ENCODE measurements around the gene POMT1.

Gene POMT1

GRCh38 chr9:131473198-131473885, 29.4 kb upstream of the POMT1 start:
- Mint-ChIP-seq H3K9me3 (no peaks in the 10 kb centered on the region), H3K4me3 (no peak overlapping the region), H3K27me3 (no peaks in the 10 kb centered on the region), H3K4me1 (peaks cover 3% of the 10 kb centered on the region), H3K36me3 (peaks cover 62% of the 10 kb centered on the region), H3K27ac (no peak overlapping the region)
- peak; percentile 16 for DNase-seq
- CTCF ChIA-PET: interaction anchor here (0.8 to 1.7 kb wide), 3 partner anchors 36 to 67 kb away, joined by 3 to 8 read pairs (median 3); no protein-coding TSS in a partner anchor

- peak; percentile 14 for DNase-seq
- Mint-ChIP-seq H3K27ac (no peak overlapping the region), H3K36me3 (peaks cover 62% of the 10 kb centered on the region), H3K4me3 (no peak overlapping the region), H3K27me3 (no peaks in the 10 kb centered on the region), H3K9me3 (no peaks in the 10 kb centered on the region), H3K4me1 (peaks cover 3% of the 10 kb centered on the region)
- CTCF ChIA-PET: interaction anchor here (0.8 to 1.7 kb wide), 3 partner anchors 37 to 68 kb away, joined by 3 to 8 read pairs (median 3); no protein-coding TSS in a partner anchor
Measured at GRCh38 chr9:131473891-131474290, 28.8 kb upstream of the POMT1 start.

- no peak overlapping the region for H3K4me3 Mint-ChIP-seq
- peak; percentile 20 for DNase-seq
- CTCF ChIA-PET: interaction anchor here (0.8 to 1.7 kb wide), 4 partner anchors 25 to 68 kb away, joined by 3 to 8 read pairs (median 4); no protein-coding TSS in a partner anchor
- H3K27me3 Mint-ChIP-seq: no peaks in the 10 kb centered on the region
- peaks cover 3% of the 10 kb centered on the region for H3K4me1 Mint-ChIP-seq
- peaks cover 65% of the 10 kb centered on the region for H3K36me3 Mint-ChIP-seq
- no peaks in the 10 kb centered on the region for H3K9me3 Mint-ChIP-seq
- peak overlapping the region; percentile 33 for H3K27ac Mint-ChIP-seq
Measured at GRCh38 chr9:131474711-131475110, 28.0 kb upstream of the POMT1 start.

GRCh38 chr9:131475111-131475955, 27.4 kb upstream of the POMT1 start:
- H3K4me1 Mint-ChIP-seq: peaks cover 3% of the 10 kb centered on the region
- H3K4me3 Mint-ChIP-seq: no peak overlapping the region
- no peak for DNase-seq
- peak overlapping the region; percentile 33 for H3K27ac Mint-ChIP-seq
- H3K9me3 Mint-ChIP-seq: no peaks in the 10 kb centered on the region
- CTCF ChIA-PET: interaction anchor here (1.0 to 1.4 kb wide), 3 partner anchors 10 to 125 kb away, joined by 3 to 4 read pairs (median 4); no protein-coding TSS in a partner anchor
- no peaks in the 10 kb centered on the region for H3K27me3 Mint-ChIP-seq
- peaks cover 64% of the 10 kb centered on the region for H3K36me3 Mint-ChIP-seq

GRCh38 chr9:131475956-131476776, 26.6 kb upstream of the POMT1 start:
- DNase-seq: no peak
- no peak overlapping the region for H3K27ac Mint-ChIP-seq
- CTCF ChIA-PET: interaction anchor here (1.2 to 1.4 kb wide), 2 partner anchors 11 to 126 kb away, joined by 3 to 4 read pairs; no protein-coding TSS in a partner anchor
- H3K27me3 Mint-ChIP-seq: no peaks in the 10 kb centered on the region
- peaks cover 61% of the 10 kb centered on the region for H3K36me3 Mint-ChIP-seq
- no peaks in the 10 kb centered on the region for H3K9me3 Mint-ChIP-seq
- H3K4me3 Mint-ChIP-seq: no peak overlapping the region
- peaks cover 3% of the 10 kb centered on the region for H3K4me1 Mint-ChIP-seq

- peaks cover 59% of the 10 kb centered on the region for H3K36me3 Mint-ChIP-seq
- peaks cover 3% of the 10 kb centered on the region for H3K4me1 Mint-ChIP-seq
- CTCF ChIA-PET: interaction anchor here (1.2 to 3.1 kb wide), 5 partner anchors 12 to 127 kb away, joined by 3 to 19 read pairs (median 4); no protein-coding TSS in a partner anchor
- H3K4me3 Mint-ChIP-seq: no peak overlapping the region
- H3K27me3 Mint-ChIP-seq: no peaks in the 10 kb centered on the region
- H3K9me3 Mint-ChIP-seq: no peaks in the 10 kb centered on the region
- no peak overlapping the region for H3K27ac Mint-ChIP-seq
- no peak for DNase-seq
Measured at GRCh38 chr9:131476777-131477345, 25.9 kb upstream of the POMT1 start.

GRCh38 chr9:131477367-131477766, 25.4 kb upstream of the POMT1 start:
- no peak for DNase-seq
- Mint-ChIP-seq H3K9me3 (no peaks in the 10 kb centered on the region), H3K36me3 (peaks cover 64% of the 10 kb centered on the region), H3K27ac (no peak overlapping the region), H3K4me3 (no peak overlapping the region), H3K4me1 (peaks cover 3% of the 10 kb centered on the region), H3K27me3 (no peaks in the 10 kb centered on the region)
- CTCF ChIA-PET: interaction anchor here (0.5 to 3.1 kb wide), 7 partner anchors 67 to 180 kb away, joined by 3 to 19 read pairs (median 4); no protein-coding TSS in a partner anchor

GRCh38 chr9:131477816-131478419, 24.8 kb upstream of the POMT1 start:
- no peaks in the 10 kb centered on the region for H3K9me3 Mint-ChIP-seq
- H3K4me3 Mint-ChIP-seq: no peak overlapping the region
- H3K4me1 Mint-ChIP-seq: peaks cover 3% of the 10 kb centered on the region
- H3K27me3 Mint-ChIP-seq: no peaks in the 10 kb centered on the region
- no peak overlapping the region for H3K27ac Mint-ChIP-seq
- CTCF ChIA-PET: interaction anchor here (0.5 to 3.1 kb wide), 7 partner anchors 67 to 181 kb away, joined by 3 to 19 read pairs (median 4); no protein-coding TSS in a partner anchor
- H3K36me3 Mint-ChIP-seq: peaks cover 66% of the 10 kb centered on the region
- no peak for DNase-seq

- Mint-ChIP-seq H3K4me3 (no peak overlapping the region), H3K4me1 (peaks cover 3% of the 10 kb centered on the region), H3K36me3 (peaks cover 65% of the 10 kb centered on the region), H3K27me3 (no peaks in the 10 kb centered on the region), H3K27ac (no peak overlapping the region), H3K9me3 (no peaks in the 10 kb centered on the region)
- peak; percentile 71 for DNase-seq
- CTCF ChIA-PET: interaction anchor here (0.9 to 3.1 kb wide), 6 partner anchors 21 to 129 kb away, joined by 3 to 19 read pairs (median 4); no protein-coding TSS in a partner anchor
Measured at GRCh38 chr9:131478421-131478868, 24.3 kb upstream of the POMT1 start.

- CTCF ChIA-PET: interaction anchor here (1.4 to 3.1 kb wide), 4 partner anchors 21 to 129 kb away, joined by 3 to 19 read pairs (median 4); no protein-coding TSS in a partner anchor
- H3K36me3 Mint-ChIP-seq: peaks cover 61% of the 10 kb centered on the region
Measured at GRCh38 chr9:131478911-131479310, 23.8 kb upstream of the POMT1 start.

GRCh38 chr9:131480258-131480657, 22.5 kb upstream of the POMT1 start:
- H3K9me3 Mint-ChIP-seq: no peaks in the 10 kb centered on the region
- DNase-seq: no peak
- H3K27ac Mint-ChIP-seq: peak overlapping the region; percentile 14
- H3K36me3 Mint-ChIP-seq: peaks cover 64% of the 10 kb centered on the region
- CTCF ChIA-PET: interaction anchor here (0.9 to 2.6 kb wide), 5 partner anchors 20 to 131 kb away, joined by 4 to 10 read pairs (median 4); no protein-coding TSS in a partner anchor
- peaks cover 3% of the 10 kb centered on the region for H3K4me1 Mint-ChIP-seq
- no peaks in the 10 kb centered on the region for H3K27me3 Mint-ChIP-seq
- no peak overlapping the region for H3K4me3 Mint-ChIP-seq

More at GRCh38 chr9:131478911-131479310, 23.8 kb upstream of the POMT1 start:
- Mint-ChIP-seq H3K4me3 (no peak overlapping the region), H3K27ac (no peak overlapping the region), H3K27me3 (no peaks in the 10 kb centered on the region), H3K9me3 (no peaks in the 10 kb centered on the region), H3K4me1 (peaks cover 3% of the 10 kb centered on the region)
- DNase-seq: no peak

GRCh38 chr9:131481441-131482342, 21.0 kb upstream of the POMT1 start:
- H3K36me3 Mint-ChIP-seq: peaks cover 71% of the 10 kb centered on the region

More at GRCh38 chr9:131481441-131482342, 21.0 kb upstream of the POMT1 start:
- Mint-ChIP-seq H3K27ac (no peak overlapping the region), H3K9me3 (no peaks in the 10 kb centered on the region), H3K4me3 (no peak overlapping the region), H3K4me1 (peaks cover 3% of the 10 kb centered on the region), H3K27me3 (no peaks in the 10 kb centered on the region)
- no peak for DNase-seq
- CTCF ChIA-PET: interaction anchor here (0.8 to 2.6 kb wide), 3 partner anchors 48 to 132 kb away, joined by 3 to 10 read pairs (median 4); no protein-coding TSS in a partner anchor
